Upper lobe of left lung (tissue), 4 donors: ENCODE results near the gene CCDC178.

ENCODE experiments used
- EP300 ChIP-seq, 4 donors: sonication (generic); formaldehyde crosslinking; IDR thresholded peaks; one replicate each; pipeline ENCODE4 v1.5.1; 2017; ENCODE audit warnings: antibody characterized with exemption in 4 of 4, control low read depth in 2 of 4
- POLR2A ChIP-seq, 4 donors: fragments of 450-650 bp; IDR thresholded peaks; one replicate each; pipeline ENCODE4 v1.5.1; 2016 to 2017; ENCODE audit warnings: antibody characterized with exemption in 4 of 4, mild to moderate bottlenecking in 2 of 4
- POLR2AphosphoS5 ChIP-seq, 2 donors: sonication (generic); formaldehyde crosslinking; IDR thresholded peaks; one replicate each; pipeline ENCODE4 v1.5.1; 2017; ENCODE audit warnings: antibody characterized with exemption in 2 of 2
- TF ChIP-seq, protein P1 (sequence below), 6 experiments: fragments of 450-650 bp in 4 of 6; fragments of 200-600 bp in 2 of 6; sonication (generic) in 2 of 6; IDR thresholded peaks; one replicate each; pipeline ENCODE4 v1.5.1; 2016 to 2019; ENCODE audit warnings: antibody characterized with exemption in 6 of 6

DNA sequence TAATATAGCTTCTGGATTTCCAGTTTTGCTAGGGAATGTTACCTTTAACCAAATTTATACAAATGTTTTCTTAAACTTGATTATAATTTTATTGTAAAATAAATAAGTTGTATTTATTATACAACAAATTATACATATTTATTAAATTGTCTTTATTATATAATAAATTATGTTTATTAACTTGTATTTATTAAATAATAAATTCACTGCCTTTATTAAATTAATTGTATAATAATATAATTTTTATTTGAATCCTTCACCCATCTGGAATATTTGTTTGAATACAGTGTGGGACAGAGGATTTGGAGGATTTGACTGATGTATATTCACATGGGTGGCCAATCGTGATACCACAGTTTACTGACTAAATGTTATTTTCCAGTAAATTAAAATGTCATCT lies 43.4 kb upstream of the CCDC178 start:
- TF ChIP-seq, protein P1, sequence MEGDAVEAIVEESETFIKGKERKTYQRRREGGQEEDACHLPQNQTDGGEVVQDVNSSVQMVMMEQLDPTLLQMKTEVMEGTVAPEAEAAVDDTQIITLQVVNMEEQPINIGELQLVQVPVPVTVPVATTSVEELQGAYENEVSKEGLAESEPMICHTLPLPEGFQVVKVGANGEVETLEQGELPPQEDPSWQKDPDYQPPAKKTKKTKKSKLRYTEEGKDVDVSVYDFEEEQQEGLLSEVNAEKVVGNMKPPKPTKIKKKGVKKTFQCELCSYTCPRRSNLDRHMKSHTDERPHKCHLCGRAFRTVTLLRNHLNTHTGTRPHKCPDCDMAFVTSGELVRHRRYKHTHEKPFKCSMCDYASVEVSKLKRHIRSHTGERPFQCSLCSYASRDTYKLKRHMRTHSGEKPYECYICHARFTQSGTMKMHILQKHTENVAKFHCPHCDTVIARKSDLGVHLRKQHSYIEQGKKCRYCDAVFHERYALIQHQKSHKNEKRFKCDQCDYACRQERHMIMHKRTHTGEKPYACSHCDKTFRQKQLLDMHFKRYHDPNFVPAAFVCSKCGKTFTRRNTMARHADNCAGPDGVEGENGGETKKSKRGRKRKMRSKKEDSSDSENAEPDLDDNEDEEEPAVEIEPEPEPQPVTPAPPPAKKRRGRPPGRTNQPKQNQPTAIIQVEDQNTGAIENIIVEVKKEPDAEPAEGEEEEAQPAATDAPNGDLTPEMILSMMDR (IDR thresholded peaks at IDR 0.05): no peak
- no peak for TF ChIP-seq POLR2AphosphoS5 (IDR thresholded peaks at IDR 0.05)
- TF ChIP-seq POLR2A (IDR thresholded peaks at IDR 0.05): no peak
- TF ChIP-seq EP300 (IDR thresholded peaks at IDR 0.05): no peak
